DOHH2 (cell line): ENCODE results near the gene TTYH2.

Experiments
- CTCF ChIP-seq: fragments of 200-600 bp; sonication (generic); IDR thresholded peaks from one replicate; pipeline ENCODE4 v1.5.1; 2014; ENCODE audit warnings: antibody characterized with exemption, mild to moderate bottlenecking, low read depth, low read length; ENCODE audit not compliant: poor library complexity, severe bottlenecking
- EZH2phosphoT487 ChIP-seq: fragments of 200-600 bp; sonication (generic); IDR thresholded peaks from 2 replicates; pipeline ENCODE4 v1.6.1; 2017; ENCODE audit warnings: borderline replicate concordance, mild to moderate bottlenecking, antibody characterized with exemption, low read length, moderate library complexity, mixed read lengths

DNA sequence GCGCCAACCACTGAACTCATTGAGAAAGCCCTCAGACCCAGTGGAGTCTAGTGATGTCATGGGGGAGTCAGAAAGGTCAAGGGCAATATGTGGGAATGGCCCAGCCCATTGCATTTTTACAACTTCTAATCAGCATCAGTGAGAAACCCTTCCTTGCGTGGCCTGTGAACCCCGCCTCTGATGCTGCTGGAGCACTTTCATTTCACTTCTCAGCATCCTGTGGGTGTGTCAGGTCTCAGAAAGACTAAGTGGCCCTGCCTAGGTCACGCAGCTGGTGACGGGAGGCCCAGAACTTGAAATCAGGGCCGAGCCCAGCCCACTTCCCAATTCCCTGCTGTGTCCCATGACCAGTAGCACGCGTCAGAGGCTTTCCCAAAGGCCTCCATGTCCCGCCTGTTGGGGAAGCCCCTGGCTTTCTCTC lies 66.7 kb downstream of the TTYH2 start:
- TF ChIP-seq CTCF (no peak), EZH2phosphoT487 (no peak)
